SJCRH30 (cell line): ENCODE results near the gene PVALB. TPM values are rescaled to one million over a fixed set of nuclear protein-coding genes. Genes with fewer than 3 reads are reported as not detected.

Experiments used
- DNase-seq, 2 experiments: peaks; one replicate each; pipeline ENCODE4 v3.0.0-alpha.2; 2015 to 2020
- H3K27ac ChIP-seq: fragments of 250-450 bp; sonication (Bioruptor Pico); 2 replicates; pipeline ENCODE4 v1.5.1; 2020; ENCODE audit warnings: mild to moderate bottlenecking, moderate library complexity
- H3K27me3 ChIP-seq: fragments of 250-450 bp; sonication (Bioruptor Pico); 2 replicates; pipeline ENCODE4 v1.5.1; 2020; ENCODE audit warnings: mild to moderate bottlenecking, moderate library complexity
- H3K36me3 ChIP-seq: fragments of 250-450 bp; sonication (Bioruptor Pico); 2 replicates; pipeline ENCODE4 v1.5.1; 2020; ENCODE audit warnings: mild to moderate bottlenecking, moderate library complexity
- H3K4me1 ChIP-seq: fragments of 250-450 bp; sonication (Bioruptor Pico); 2 replicates; pipeline ENCODE4 v1.5.1; 2020; ENCODE audit warnings: mild to moderate bottlenecking, moderate library complexity
- H3K4me3 ChIP-seq: fragments of 250-450 bp; sonication (Bioruptor Pico); 2 replicates; pipeline ENCODE4 v1.5.1; 2020; ENCODE audit warnings: mild to moderate bottlenecking, moderate library complexity
- H3K9me3 ChIP-seq: fragments of 250-450 bp; sonication (Bioruptor Pico); replicated peaks from 2 replicates; pipeline ENCODE4 v1.5.1; 2020; ENCODE audit warnings: mild to moderate bottlenecking, moderate library complexity
- total RNA-seq: library from RNA; depleted of rRNA; stranded (reverse); fragments of >200 nt; shearing (Covaris generic); gene quantifications from 2 replicates; pipeline ENCODE4 v1.2.3, GENCODE V29; 2014; rRNA removed

Gene PVALB
- total RNA-seq = 0.45 TPM in 1 of 2 replicates, not detected in the other

- Histone ChIP-seq H3K27ac (no peak within 1 kb of the TSS), H3K4me3 (no peak within 1 kb of the TSS), H3K4me1 (peaks cover 9% of the 10 kb centered on the region; the same call in 1 of the 2 replicates), H3K27me3 (peaks cover 26% of the 10 kb centered on the region), H3K9me3 (no peaks in the 10 kb centered on the region), H3K36me3 (no peaks in the 10 kb centered on the region)
- DNase-seq = peak in 1 of 2 experiments; percentile 12
Observed at GRCh38 chr22:36816636-36817524, at the start of gene PVALB. TSS of gene PVALB (minus strand) at chr22:36817035. CDS start at chr22:36817005, 30 bp downstream.

- no peaks in the 10 kb centered on the region for H3K36me3 ChIP-seq
- DNase-seq = no peak
- H3K4me3 ChIP-seq = no peak overlapping the region
- H3K4me1 ChIP-seq = no peaks in the 10 kb centered on the region
- no peaks in the 10 kb centered on the region for H3K27me3 ChIP-seq
- no peak overlapping the region for H3K27ac ChIP-seq
- no peaks in the 10 kb centered on the region for H3K9me3 ChIP-seq
Observed at GRCh38 chr22:36865346-36865745, 48.5 kb upstream of the PVALB start.

GRCh38 chr22:36864454-36865215 is 47.8 kb upstream of the PVALB start:
- no peak for DNase-seq
- Histone ChIP-seq H3K9me3 (no peaks in the 10 kb centered on the region), H3K27ac (no peak overlapping the region), H3K4me1 (no peaks in the 10 kb centered on the region), H3K4me3 (no peak overlapping the region), H3K27me3 (no peaks in the 10 kb centered on the region), H3K36me3 (no peaks in the 10 kb centered on the region)

GRCh38 chr22:36863979-36864378 is 47.1 kb upstream of the PVALB start:
- no peaks in the 10 kb centered on the region for H3K27me3 ChIP-seq
- H3K4me1 ChIP-seq = no peaks in the 10 kb centered on the region
- no peak for DNase-seq
- H3K9me3 ChIP-seq = no peaks in the 10 kb centered on the region
- no peak overlapping the region for H3K27ac ChIP-seq
- no peak overlapping the region for H3K4me3 ChIP-seq
- no peaks in the 10 kb centered on the region for H3K36me3 ChIP-seq

GRCh38 chr22:36863281-36863680 is 46.4 kb upstream of the PVALB start:
- Histone ChIP-seq H3K9me3 (no peaks in the 10 kb centered on the region), H3K27me3 (no peaks in the 10 kb centered on the region), H3K4me1 (no peaks in the 10 kb centered on the region), H3K27ac (no peak overlapping the region), H3K36me3 (no peaks in the 10 kb centered on the region), H3K4me3 (no peak overlapping the region)
- no peak for DNase-seq

GRCh38 chr22:36862251-36863242 is 45.7 kb upstream of the PVALB start:
- H3K9me3 ChIP-seq = no peaks in the 10 kb centered on the region
- no peak overlapping the region for H3K4me3 ChIP-seq
- no peak overlapping the region for H3K27ac ChIP-seq
- no peaks in the 10 kb centered on the region for H3K4me1 ChIP-seq
- DNase-seq = no peak
- no peaks in the 10 kb centered on the region for H3K36me3 ChIP-seq
- no peaks in the 10 kb centered on the region for H3K27me3 ChIP-seq

- DNase-seq = no peak
- no peaks in the 10 kb centered on the region for H3K4me1 ChIP-seq
- no peaks in the 10 kb centered on the region for H3K9me3 ChIP-seq
- H3K36me3 ChIP-seq = no peaks in the 10 kb centered on the region
- no peak within 1 kb of the TSS for H3K4me3 ChIP-seq
- H3K27me3 ChIP-seq = no peaks in the 10 kb centered on the region
- no peak within 1 kb of the TSS for H3K27ac ChIP-seq
Observed at GRCh38 chr22:36860821-36861659, 44.2 kb upstream of the PVALB start, which contains the start of gene NCF4. TSS of gene NCF4 (plus strand) at chr22:36861006. CDS start at chr22:36861172, 166 bp downstream.

- H3K36me3 ChIP-seq = no peaks in the 10 kb centered on the region
- H3K27me3 ChIP-seq = no peaks in the 10 kb centered on the region
- H3K27ac ChIP-seq = no peak overlapping the region
- H3K4me3 ChIP-seq = no peak overlapping the region
- H3K4me1 ChIP-seq = no peaks in the 10 kb centered on the region
- H3K9me3 ChIP-seq = no peaks in the 10 kb centered on the region
- DNase-seq = no peak
Observed at GRCh38 chr22:36860438-36860820, 43.6 kb upstream of the PVALB start.

GRCh38 chr22:36860017-36860416 is 43.2 kb upstream of the PVALB start:
- Histone ChIP-seq H3K27ac (no peak overlapping the region), H3K36me3 (no peaks in the 10 kb centered on the region), H3K4me1 (no peaks in the 10 kb centered on the region), H3K9me3 (no peaks in the 10 kb centered on the region), H3K4me3 (no peak overlapping the region), H3K27me3 (no peaks in the 10 kb centered on the region)
- no peak for DNase-seq

GRCh38 chr22:36858966-36859365 is 42.1 kb upstream of the PVALB start:
- no peaks in the 10 kb centered on the region for H3K4me1 ChIP-seq
- no peak overlapping the region for H3K4me3 ChIP-seq
- DNase-seq = no peak
- H3K36me3 ChIP-seq = no peaks in the 10 kb centered on the region
- no peak overlapping the region for H3K27ac ChIP-seq
- no peaks in the 10 kb centered on the region for H3K9me3 ChIP-seq
- H3K27me3 ChIP-seq = no peaks in the 10 kb centered on the region

- Histone ChIP-seq H3K4me1 (no peaks in the 10 kb centered on the region), H3K4me3 (no peak overlapping the region), H3K36me3 (no peaks in the 10 kb centered on the region), H3K27me3 (no peaks in the 10 kb centered on the region), H3K27ac (no peak overlapping the region), H3K9me3 (no peaks in the 10 kb centered on the region)
- DNase-seq = no peak
Observed at GRCh38 chr22:36858156-36858555, 41.3 kb upstream of the PVALB start.

- no peaks in the 10 kb centered on the region for H3K27me3 ChIP-seq
- H3K4me1 ChIP-seq = no peaks in the 10 kb centered on the region
- H3K36me3 ChIP-seq = no peaks in the 10 kb centered on the region
- no peak overlapping the region for H3K27ac ChIP-seq
- no peaks in the 10 kb centered on the region for H3K9me3 ChIP-seq
- DNase-seq = no peak
- no peak overlapping the region for H3K4me3 ChIP-seq
Observed at GRCh38 chr22:36856792-36857135, 39.9 kb upstream of the PVALB start.

GRCh38 chr22:36856121-36856791 is 39.4 kb upstream of the PVALB start:
- peak; percentile 74 to 87 for DNase-seq
- no peak overlapping the region for H3K4me3 ChIP-seq
- no peaks in the 10 kb centered on the region for H3K27me3 ChIP-seq
- H3K9me3 ChIP-seq = no peaks in the 10 kb centered on the region
- H3K36me3 ChIP-seq = no peaks in the 10 kb centered on the region
- H3K4me1 ChIP-seq = no peaks in the 10 kb centered on the region
- H3K27ac ChIP-seq = no peak overlapping the region
